Smooth muscle cell (in vitro differentiated cells): Measurements from ENCODE around the gene MCEE. TPM values are rescaled to one million over a fixed set of nuclear protein-coding genes. Genes with fewer than 3 reads are reported as not detected.
A peak's percentile ranks its signal among the peaks of the same experiment; 100 is the strongest.

Experiments
- DNase-seq: peaks from one replicate; lab custom pipeline; 2025; ENCODE audit not compliant: unreplicated experiment; lab: John Stamatoyannopoulos, UW
- H2AFZ ChIP-seq: fragments of 200-600 bp; sonication (generic); 2 replicates; pipeline ENCODE4 v1.6.0; 2016; ENCODE audit warnings: antibody characterized with exemption, low read depth, mild to moderate bottlenecking
- H3F3A ChIP-seq: fragments of 200-600 bp; sonication (generic); 2 replicates; pipeline ENCODE4 v1.6.0; 2017; ENCODE audit warnings: antibody characterized with exemption, low read depth
- H3K27ac ChIP-seq: fragments of 200-600 bp; sonication (generic); 2 replicates; pipeline ENCODE4 v1.5.1; 2016; ENCODE audit warnings: low read depth, mild to moderate bottlenecking
- H3K27me3 ChIP-seq: fragments of 200-600 bp; sonication (generic); 2 replicates; pipeline ENCODE4 v1.6.1; 2016; ENCODE audit warnings: low read depth, mild to moderate bottlenecking
- H3K36me3 ChIP-seq: fragments of 200-600 bp; sonication (generic); 2 replicates; pipeline ENCODE4 v1.5.1; 2016; ENCODE audit warnings: low read depth
- H3K4me1 ChIP-seq: fragments of 200-600 bp; sonication (generic); 2 replicates; pipeline ENCODE4 v1.5.1; 2016; ENCODE audit warnings: low read depth
- H3K4me2 ChIP-seq: fragments of 200-600 bp; sonication (generic); 2 replicates; pipeline ENCODE4 v1.6.0; 2016; ENCODE audit warnings: mild to moderate bottlenecking
- H3K4me3 ChIP-seq: fragments of 200-600 bp; sonication (generic); 2 replicates; pipeline ENCODE4 v1.5.1; 2016; ENCODE audit warnings: mild to moderate bottlenecking
- H3K79me2 ChIP-seq: fragments of 200-600 bp; sonication (generic); 2 replicates; pipeline ENCODE4 v1.6.0; 2016; ENCODE audit warnings: low read depth, mild to moderate bottlenecking
- H3K9ac ChIP-seq: fragments of 200-600 bp; sonication (generic); 2 replicates; pipeline ENCODE4 v1.6.0; 2016; ENCODE audit warnings: low read depth
- H3K9me3 ChIP-seq: fragments of 200-600 bp; sonication (generic); replicated peaks from 2 replicates; pipeline ENCODE4 v1.5.1; 2016; ENCODE audit warnings: low read depth
- H4K20me1 ChIP-seq: fragments of 200-600 bp; sonication (generic); 2 replicates; pipeline ENCODE4 v1.6.0; 2016; ENCODE audit warnings: low read depth
- WGBS: methylation state at CpG from one replicate; pipeline ENCODE4 v1.1.7; 2016; ENCODE audit warnings: low lambda C conversion rate; 5-methylcytosine and 5-hydroxymethylcytosine counted together
- polyA plus RNA-seq: library from polyadenylated mRNA; unstranded; fragments of >200 nt; fragmentation: Nextera tagmentation; extraction: Ambion mirVana; gene quantifications from 2 replicates; pipeline ENCODE4 v1.2.1, GENCODE V29; 2016
- total RNA-seq: library from RNA; depleted of rRNA; stranded (reverse); fragments of >200 nt; gene quantifications from 2 replicates; pipeline ENCODE4 v1.2.3, GENCODE V29; 2014
- TF ChIP-seq, protein P1 (sequence below): fragments of 200-600 bp; sonication (generic); IDR thresholded peaks from 2 replicates; pipeline ENCODE4 v1.5.1; 2017; ENCODE audit warnings: borderline replicate concordance, mild to moderate bottlenecking, antibody characterized with exemption; ENCODE audit not compliant: insufficient read depth, poor library complexity, severe bottlenecking

The MCEE gene
- total and polyA plus RNA-seq, 2 experiments from 2014 or later = 38.4 to 53.9 TPM

DNA sequence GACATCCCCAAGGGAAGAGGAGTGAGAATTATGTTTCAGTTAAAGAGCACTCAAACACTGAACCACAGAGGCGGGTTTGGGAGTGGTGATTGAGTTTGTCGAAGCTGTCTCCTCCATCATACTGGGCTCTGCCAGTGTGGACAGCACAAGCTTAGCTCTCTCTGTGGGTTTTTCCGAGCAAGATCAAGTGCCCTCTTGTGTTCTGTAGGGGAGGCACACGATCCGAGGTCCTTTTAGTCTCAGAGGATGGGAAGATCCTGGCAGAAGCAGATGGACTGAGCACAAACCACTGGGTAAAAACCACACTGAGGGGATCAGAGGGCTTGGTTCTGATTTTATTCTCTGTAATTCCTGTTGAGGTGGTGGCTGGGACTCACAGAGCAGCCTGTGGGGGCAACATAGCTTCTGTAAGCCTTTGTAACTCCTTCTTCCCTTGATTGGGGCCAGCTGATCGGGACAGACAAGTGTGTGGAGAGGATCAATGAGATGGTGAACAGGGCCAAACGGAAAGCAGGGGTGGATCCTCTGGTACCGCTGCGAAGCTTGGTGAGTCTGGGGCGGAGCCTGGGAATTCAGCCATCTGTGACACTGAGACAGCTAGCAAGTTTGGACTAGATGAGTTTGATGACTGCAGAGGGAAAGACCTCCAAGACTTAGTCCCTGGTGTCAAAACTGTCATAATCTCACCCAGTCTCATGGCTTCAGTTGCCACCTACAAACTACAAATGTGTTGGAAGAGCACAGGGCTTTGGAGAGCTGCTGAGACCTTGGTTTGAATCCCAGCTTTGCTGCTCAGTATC, 59.5 kb downstream of the MCEE start:
- no peak overlapping the region for H2AFZ ChIP-seq
- no peaks in the 10 kb centered on the region for H3F3A ChIP-seq
- H3K4me1 ChIP-seq = peaks cover 13% of the 10 kb centered on the region
- no peaks in the 10 kb centered on the region for H3K36me3 ChIP-seq
- no peak overlapping the region for H3K9ac ChIP-seq
- no peaks in the 10 kb centered on the region for H3K27me3 ChIP-seq
- peak overlapping the region; percentile 89 for H3K27ac ChIP-seq
- no peak for DNase-seq
- peak overlapping the region; percentile 75 for H3K4me3 ChIP-seq
- peaks cover 40% of the 10 kb centered on the region for H3K79me2 ChIP-seq
- no peaks in the 10 kb centered on the region for H3K9me3 ChIP-seq
- TF ChIP-seq, protein P1, sequence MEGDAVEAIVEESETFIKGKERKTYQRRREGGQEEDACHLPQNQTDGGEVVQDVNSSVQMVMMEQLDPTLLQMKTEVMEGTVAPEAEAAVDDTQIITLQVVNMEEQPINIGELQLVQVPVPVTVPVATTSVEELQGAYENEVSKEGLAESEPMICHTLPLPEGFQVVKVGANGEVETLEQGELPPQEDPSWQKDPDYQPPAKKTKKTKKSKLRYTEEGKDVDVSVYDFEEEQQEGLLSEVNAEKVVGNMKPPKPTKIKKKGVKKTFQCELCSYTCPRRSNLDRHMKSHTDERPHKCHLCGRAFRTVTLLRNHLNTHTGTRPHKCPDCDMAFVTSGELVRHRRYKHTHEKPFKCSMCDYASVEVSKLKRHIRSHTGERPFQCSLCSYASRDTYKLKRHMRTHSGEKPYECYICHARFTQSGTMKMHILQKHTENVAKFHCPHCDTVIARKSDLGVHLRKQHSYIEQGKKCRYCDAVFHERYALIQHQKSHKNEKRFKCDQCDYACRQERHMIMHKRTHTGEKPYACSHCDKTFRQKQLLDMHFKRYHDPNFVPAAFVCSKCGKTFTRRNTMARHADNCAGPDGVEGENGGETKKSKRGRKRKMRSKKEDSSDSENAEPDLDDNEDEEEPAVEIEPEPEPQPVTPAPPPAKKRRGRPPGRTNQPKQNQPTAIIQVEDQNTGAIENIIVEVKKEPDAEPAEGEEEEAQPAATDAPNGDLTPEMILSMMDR = no peak
- peak overlapping the region; percentile 98 for H3K4me2 ChIP-seq
- H4K20me1 ChIP-seq = peaks cover 58% of the 10 kb centered on the region
- 68% methylated on average over 10 of the region's 10 CpGs for WGBS

DNA sequence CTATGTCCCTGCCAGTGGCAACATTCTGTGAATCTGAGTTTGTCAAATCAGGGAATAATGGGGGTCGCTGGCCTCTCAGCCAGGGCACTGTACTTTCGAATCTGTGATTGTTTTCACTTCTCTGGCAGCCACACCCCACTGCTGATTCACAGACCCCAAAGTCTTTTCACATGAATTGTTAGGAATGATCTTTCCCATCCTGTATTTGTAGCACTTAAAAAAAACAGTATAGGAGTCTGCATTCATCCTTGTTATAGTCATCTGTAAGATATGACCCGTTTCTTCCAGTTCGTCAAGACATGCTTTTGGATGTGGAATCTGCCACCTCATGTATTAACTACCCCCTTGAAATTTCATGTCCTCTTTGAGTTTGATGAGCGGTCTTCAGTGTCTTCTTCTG, 60.7 kb downstream of the MCEE start:
- Histone ChIP-seq H3F3A (peaks cover 5% of the 10 kb centered on the region), H3K9me3 (no peaks in the 10 kb centered on the region), H3K9ac (peak overlapping the region; percentile 89), H3K4me2 (peak overlapping the region; percentile 98), H3K27me3 (no peaks in the 10 kb centered on the region), H3K4me3 (peak overlapping the region; percentile 75), H3K4me1 (peaks cover 13% of the 10 kb centered on the region), H3K27ac (peak overlapping the region; percentile 89), H4K20me1 (peaks cover 47% of the 10 kb centered on the region), H3K79me2 (peaks cover 40% of the 10 kb centered on the region), H3K36me3 (no peaks in the 10 kb centered on the region), H2AFZ (no peak overlapping the region)
- no peak for DNase-seq
- 59% methylated on average over 5 of the region's 5 CpGs for WGBS
- TF ChIP-seq, protein P1 = no peak

DNA sequence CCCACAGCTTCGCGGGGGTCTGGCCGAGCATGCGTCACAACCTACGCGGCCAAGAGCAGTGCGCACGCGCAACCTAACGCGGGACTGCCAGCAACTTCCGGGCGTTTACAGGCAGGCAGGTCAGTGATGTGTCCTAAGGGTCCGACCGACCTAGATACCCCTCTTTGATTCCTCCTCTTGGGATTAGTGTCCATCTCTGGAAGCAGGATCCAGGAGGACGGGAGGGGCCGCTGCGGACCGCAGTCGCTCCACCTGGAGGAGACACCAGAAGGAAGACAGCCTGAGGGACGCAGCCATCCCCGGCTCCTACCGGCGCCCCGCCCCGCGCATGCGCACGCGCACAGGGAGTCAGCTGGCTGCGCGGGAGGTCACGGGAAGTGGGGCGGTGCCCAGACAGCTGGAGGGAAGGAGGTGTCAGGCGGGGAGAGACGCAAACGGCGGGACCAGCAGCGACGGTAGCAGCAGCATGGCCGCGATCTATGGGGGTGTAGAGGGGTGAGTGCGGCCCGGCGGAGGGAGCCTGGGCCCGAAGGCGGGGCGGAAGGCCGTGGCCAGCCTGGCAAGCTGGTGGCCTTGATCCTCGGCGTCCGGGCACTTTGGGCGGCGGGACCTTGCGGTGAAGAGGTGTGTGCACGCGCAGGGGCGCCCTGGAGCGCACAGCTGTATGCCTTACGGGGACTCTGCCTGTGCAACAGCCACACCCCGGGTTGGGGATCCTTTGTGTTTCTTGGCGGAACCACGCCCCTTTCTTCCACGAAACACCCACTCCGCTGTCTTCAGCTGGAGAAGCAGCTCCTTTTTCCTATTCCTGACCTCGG, 61.6 kb downstream of the MCEE start, which contains the start of gene NAGK:
Gene NAGK, plus strand, starts transcription at position 431 of the 818 bp plus-strand sequence. Its CDS starts 36 bp downstream, at position 467.
- peaks cover 40% of the 10 kb centered on the region for H3K79me2 ChIP-seq
- H2AFZ ChIP-seq = peak within 1 kb of the TSS; percentile 65
- H3K27ac ChIP-seq = peak within 1 kb of the TSS; percentile 89
- WGBS = 2% methylated on average over 61 of the region's 66 CpGs
- peak within 1 kb of the TSS; percentile 75 for H3K4me3 ChIP-seq
- H3K9ac ChIP-seq = peak within 1 kb of the TSS; percentile 89
- H3K27me3 ChIP-seq = no peaks in the 10 kb centered on the region
- H3F3A ChIP-seq = peaks cover 5% of the 10 kb centered on the region
- no peaks in the 10 kb centered on the region for H3K36me3 ChIP-seq
- H3K4me2 ChIP-seq = peak within 1 kb of the TSS; percentile 98
- peak; percentile 100 for DNase-seq
- TF ChIP-seq, protein P1 = no peak
- H3K9me3 ChIP-seq = no peaks in the 10 kb centered on the region
- H3K4me1 ChIP-seq = peaks cover 13% of the 10 kb centered on the region
- H4K20me1 ChIP-seq = peaks cover 37% of the 10 kb centered on the region
